HG02973 (cell line): Measurements from ENCODE around the gene PDE7B.
"Not testable (repeated sequence)": the region's sequence is repeated elsewhere in the genome, so short reads cannot be mapped to it uniquely, and the experiment has no call there.

Experiments
- ATAC-seq: cut with Tn5 transposase; IDR thresholded peaks from one replicate; pipeline ENCODE4 v1.9.1; 2021; ENCODE audit warnings: moderate library complexity; ENCODE audit not compliant: unreplicated experiment

Gene PDE7B

DNA sequence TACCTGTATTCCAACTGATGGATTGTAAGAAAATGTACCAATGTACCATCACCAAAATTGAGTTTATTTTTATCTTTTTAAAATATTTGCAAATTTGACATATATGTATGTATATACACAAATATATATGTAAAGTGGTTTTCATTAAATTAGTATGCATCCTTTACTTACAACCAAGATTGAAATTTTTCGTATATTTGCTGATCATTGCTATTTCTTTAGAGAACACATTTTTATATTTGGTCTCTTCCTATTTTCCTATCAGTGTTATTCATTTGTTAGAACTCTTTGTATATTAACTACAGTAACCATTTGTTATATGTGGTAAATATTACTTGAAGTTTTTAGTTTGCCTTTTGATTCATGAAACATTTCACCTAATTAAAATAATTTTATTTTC is 324.4 kb downstream of the PDE7B start:
- no peak for ATAC-seq

GRCh38 chr6:136178749-136179148 is 327.2 kb downstream of the PDE7B start:
- no peak for ATAC-seq

- ATAC-seq = no peak
Measured at GRCh38 chr6:136180704-136181511, 329.4 kb downstream of the PDE7B start.

- no peak for ATAC-seq
Measured at GRCh38 chr6:136181512-136181833, 330.0 kb downstream of the PDE7B start.

- ATAC-seq = no peak
Measured at GRCh38 chr6:136181861-136182260, 330.4 kb downstream of the PDE7B start.

- no peak for ATAC-seq
Measured at GRCh38 chr6:136184738-136185137, 333.2 kb downstream of the PDE7B start.

DNA sequence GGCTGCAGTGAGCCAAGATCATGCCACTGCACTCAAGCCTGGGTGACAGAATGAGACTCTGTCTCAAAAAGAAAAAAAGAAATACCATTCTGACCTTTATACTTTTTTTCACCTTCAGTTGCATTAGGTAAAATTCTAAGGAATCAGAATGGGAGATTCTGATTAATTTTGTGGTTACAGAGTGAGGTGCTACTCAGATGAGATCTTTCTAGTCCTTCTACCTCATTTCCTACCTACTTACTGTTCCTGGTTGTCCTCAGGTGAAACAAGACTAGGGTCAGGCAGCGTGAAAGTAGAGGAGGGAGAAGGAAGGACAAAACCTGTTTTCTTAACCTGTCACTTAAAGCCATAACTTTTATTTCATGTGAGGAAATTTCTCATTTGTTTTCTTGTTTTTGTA is 334.9 kb downstream of the PDE7B start:
- no peak for ATAC-seq

DNA sequence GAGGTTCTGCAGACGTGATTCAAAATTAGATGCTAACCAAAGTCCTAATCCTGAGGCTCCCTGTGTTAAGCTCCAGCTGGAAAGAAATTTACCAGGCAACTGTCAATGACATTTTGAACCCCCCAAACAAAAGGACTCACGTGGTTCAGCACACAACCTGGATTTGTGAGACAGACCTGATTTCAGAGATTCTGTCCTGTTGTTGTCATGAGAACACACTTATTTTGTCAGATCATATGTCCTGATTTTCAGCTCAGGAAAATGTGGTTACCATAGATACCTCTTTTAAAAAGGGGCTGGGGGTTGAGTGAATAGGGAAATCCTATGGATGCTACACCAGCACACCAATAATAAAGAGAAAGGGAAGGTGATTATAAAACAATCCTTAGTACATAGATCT is 337.0 kb downstream of the PDE7B start:
- no peak for ATAC-seq

DNA sequence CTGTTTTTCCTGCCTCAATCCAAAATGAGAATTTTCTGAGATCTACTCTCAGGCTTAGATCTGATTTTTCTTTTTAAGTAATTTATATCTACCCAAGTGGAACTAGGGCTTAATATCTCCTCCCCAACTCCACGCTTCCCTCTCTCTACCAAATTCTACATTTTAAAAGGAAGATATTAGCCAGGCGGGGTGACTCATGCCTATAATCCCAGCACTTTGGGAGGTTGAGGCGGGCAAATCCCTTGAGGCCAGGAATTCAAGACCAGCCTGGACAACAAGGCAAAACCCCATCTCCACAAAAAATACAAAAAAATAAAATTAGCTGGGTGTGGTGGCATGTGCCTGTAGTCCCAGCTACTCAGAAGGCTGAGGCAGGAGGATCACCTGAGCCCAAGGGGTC is 337.6 kb downstream of the PDE7B start:
- ATAC-seq = no peak

DNA sequence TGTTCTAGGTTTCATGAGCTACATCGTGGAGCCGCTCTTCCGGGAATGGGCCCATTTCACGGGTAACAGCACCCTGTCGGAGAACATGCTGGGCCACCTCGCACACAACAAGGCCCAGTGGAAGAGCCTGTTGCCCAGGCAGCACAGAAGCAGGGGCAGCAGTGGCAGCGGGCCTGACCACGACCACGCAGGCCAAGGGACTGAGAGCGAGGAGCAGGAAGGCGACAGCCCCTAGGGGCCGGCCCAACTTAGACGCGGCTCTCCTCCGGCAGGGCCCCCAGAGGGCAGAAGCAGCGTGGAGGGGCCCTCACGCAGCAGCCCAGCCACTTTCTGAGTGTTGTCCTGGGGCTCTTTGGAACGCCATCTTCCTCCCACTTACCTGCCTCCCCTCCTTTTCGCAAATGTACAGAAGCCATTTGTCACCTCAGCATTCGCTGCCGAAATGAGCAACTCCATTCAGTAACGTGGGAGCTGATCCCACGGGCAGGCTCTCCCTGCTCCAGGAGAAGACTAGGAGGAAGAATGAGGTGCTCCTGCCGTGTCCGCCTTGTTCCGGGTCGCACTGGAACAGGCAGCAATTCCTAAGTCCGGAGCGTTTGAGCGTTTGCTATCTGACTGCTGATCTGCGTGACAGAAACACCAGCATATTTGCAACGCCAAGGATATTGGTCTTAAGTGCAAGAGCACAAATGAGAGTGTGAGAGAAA is 340.3 kb downstream of the PDE7B start:
- no peak for ATAC-seq

GRCh38 chr6:136192902-136193301 is 341.4 kb downstream of the PDE7B start:
- no peak for ATAC-seq

DNA sequence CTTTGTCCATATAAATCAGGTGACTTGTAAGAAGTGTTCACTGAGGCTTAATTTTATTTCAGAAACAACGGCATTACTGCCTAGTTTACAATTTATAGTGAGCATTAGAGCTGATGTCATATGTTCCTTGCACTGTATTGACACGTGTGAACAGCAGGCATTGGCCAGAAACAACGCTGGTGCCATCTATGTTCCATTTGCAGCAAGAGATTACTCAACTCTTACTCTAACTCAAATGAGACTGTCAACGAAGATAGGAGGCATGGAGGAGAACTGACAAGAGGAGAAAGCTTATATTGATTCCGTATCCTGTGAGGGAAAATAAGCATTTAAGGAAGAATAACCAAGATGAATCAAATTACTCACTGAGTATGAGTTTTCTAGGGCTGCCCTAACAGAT is 350.2 kb downstream of the PDE7B start:
- no peak for ATAC-seq

DNA sequence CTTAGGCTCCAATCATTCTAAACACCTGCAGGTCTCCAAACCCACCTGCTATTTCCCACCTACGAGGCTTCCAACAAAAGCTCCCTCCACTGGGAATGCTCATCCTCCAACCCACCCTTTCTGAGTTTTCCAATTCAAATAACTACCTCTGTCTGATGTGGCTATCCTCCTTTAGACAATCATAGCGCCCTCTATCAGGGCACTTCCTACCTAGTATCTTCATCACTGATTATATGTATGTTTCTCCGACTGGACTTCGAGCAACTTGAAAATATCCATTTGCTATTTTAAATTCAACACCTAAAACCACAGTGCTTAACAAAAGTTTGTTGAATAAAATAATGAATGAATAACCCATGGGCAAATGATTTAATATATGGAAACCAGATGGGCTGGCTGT is 357.3 kb downstream of the PDE7B start:
- no peak for ATAC-seq

DNA sequence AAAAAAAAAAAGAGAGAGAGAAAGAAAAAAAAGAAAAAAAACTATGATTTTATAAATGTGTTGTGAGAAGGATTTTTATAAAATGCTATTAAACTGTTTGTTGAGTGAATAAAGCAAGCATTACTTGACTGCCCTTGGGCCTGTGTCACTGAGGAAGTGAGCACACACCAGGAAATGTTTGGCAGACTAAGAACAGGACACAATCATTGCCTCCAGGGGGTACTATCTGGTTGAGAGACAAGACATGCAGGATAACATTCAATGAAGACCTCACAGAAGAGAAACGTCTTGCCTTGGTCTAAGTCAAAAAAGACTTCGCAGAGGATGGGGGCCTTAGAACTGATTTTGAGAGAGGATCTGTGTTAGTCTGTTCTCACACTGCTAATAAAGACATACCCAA is 358.0 kb downstream of the PDE7B start:
- ATAC-seq = no peak

- ATAC-seq = no peak
Measured at GRCh38 chr6:136210398-136211165, 359.1 kb downstream of the PDE7B start.

- no peak for ATAC-seq
Measured at GRCh38 chr6:136212608-136213007, 361.1 kb downstream of the PDE7B start.

- no peak for ATAC-seq
Measured at GRCh38 chr6:136213012-136213539, 361.6 kb downstream of the PDE7B start.

DNA sequence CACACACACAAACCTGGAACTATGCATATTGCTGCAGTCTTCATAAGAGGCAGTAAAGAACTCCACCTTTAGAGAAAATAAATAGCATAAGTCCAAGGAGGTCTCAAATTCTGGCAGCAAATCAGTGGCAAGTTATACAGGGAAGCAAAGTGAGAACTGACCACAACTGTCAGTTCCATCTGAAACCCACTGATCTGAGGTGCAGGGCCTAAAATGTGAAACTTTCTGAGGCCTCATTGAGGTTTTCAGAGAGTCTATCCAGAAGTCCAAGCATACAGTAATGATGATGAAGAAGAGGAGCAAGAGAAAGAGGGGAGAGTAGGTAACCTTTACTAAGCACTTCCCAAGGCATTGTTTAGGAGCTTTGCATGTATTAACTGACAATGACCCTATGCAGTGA is 362.4 kb downstream of the PDE7B start:
- ATAC-seq = no peak

GRCh38 chr6:136216503-136217401 is 365.3 kb downstream of the PDE7B start:
- ATAC-seq = no peak

- ATAC-seq = not testable (repeated sequence)
Measured at GRCh38 chr6:136224974-136225373, 373.5 kb downstream of the PDE7B start.

GRCh38 chr6:136225496-136225895 is 374.0 kb downstream of the PDE7B start:
- ATAC-seq = no peak
